IMR-90 (cell line): ENCODE results near the gene DEF6. TPM values are rescaled to one million over a fixed set of nuclear protein-coding genes. Genes with fewer than 3 reads are reported as not detected.

Experiments
- ATAC-seq: fragments of 200-7000 bp; cut with Tn5 transposase; 2 replicates; pipeline ENCODE4 v1.9.1; 2020; ENCODE audit warnings: low read depth, mild to moderate bottlenecking, moderate library complexity
- BruUV-seq: library from RNA; stranded (reverse); fragments of 400-500 nt; replicated peaks from 2 replicates; lab custom pipeline; 2021; lab: Mats Ljungman, UMichigan
- CTCF ChIA-PET: fragments of 300-600 bp; formaldehyde crosslinking; extraction: SDS; loops from one replicate; lab custom pipeline; 2021; ENCODE audit warnings: antibody characterized with exemption; lab: Yijun Ruan, JAX
- POLR2A ChIA-PET: fragments of 300-600 bp; sonication (Branson Sonifier 250); formaldehyde crosslinking; loops from one replicate; lab custom pipeline; 2022; ENCODE audit warnings: antibody characterized with exemption; ENCODE audit not compliant: unreplicated experiment; lab: Charles Lee
- DNase-seq: peaks from one replicate; pipeline ENCODE4 v3.0.0; 2013
- H2AFZ ChIP-seq: replicated peaks from 2 replicates; pipeline ENCODE3; 2013; ENCODE audit warnings: low read length, mild to moderate bottlenecking; ENCODE audit not compliant: poor library complexity
- H2AK5ac ChIP-seq: 2 replicates; pipeline ENCODE4 v1.6.1; 2013; ENCODE audit warnings: low read depth, low read length, inconsistent platforms
- H2AK9ac ChIP-seq: replicated peaks from 2 replicates; pipeline ENCODE3; 2013; ENCODE audit warnings: mild to moderate bottlenecking, low read depth, low read length, moderate library complexity; ENCODE audit not compliant: poor library complexity
- H2BK120ac ChIP-seq: 2 replicates; pipeline ENCODE4 v1.6.1; 2013; ENCODE audit warnings: low read depth, low read length, inconsistent platforms
- H2BK15ac ChIP-seq: 3 replicates; pipeline ENCODE4 v1.6.1; 2013; ENCODE audit warnings: low read depth, low read length, inconsistent platforms
- H2BK20ac ChIP-seq: 2 replicates; pipeline ENCODE4 v1.6.1; 2013; ENCODE audit warnings: low read depth, mild to moderate bottlenecking, inconsistent platforms, low read length, moderate library complexity
- H2BK5ac ChIP-seq: 2 replicates; pipeline ENCODE4 v1.6.1; 2013; ENCODE audit warnings: mild to moderate bottlenecking, low read depth, low read length, inconsistent platforms; ENCODE audit not compliant: poor library complexity, severe bottlenecking
- H3K14ac ChIP-seq: replicated peaks from 2 replicates; pipeline ENCODE4 v1.6.1; 2013; ENCODE audit warnings: low read depth, low read length, inconsistent platforms
- H3K18ac ChIP-seq: 2 replicates; pipeline ENCODE4 v1.6.1; 2013; ENCODE audit warnings: low read depth, low read length, control low read depth
- H3K23ac ChIP-seq: 2 replicates; pipeline ENCODE4 v1.6.1; 2013; ENCODE audit warnings: low read depth, low read length, inconsistent platforms
- H3K27ac ChIP-seq: 2 replicates; pipeline ENCODE4 v1.5.1; 2013; ENCODE audit warnings: mild to moderate bottlenecking, control low read depth, low read length; ENCODE audit not compliant: insufficient read depth
- H3K27me3 ChIP-seq: 2 replicates; pipeline ENCODE4 v1.6.1; 2013; ENCODE audit warnings: low read length; ENCODE audit not compliant: control insufficient read depth, insufficient read depth
- H3K36me3 ChIP-seq: 2 replicates; pipeline ENCODE4 v1.6.1; 2013; ENCODE audit warnings: low read length, mixed read lengths; ENCODE audit not compliant: control insufficient read depth, insufficient read depth
- H3K4ac ChIP-seq: 2 replicates; pipeline ENCODE4 v1.6.1; 2013; ENCODE audit warnings: low read depth, low read length, inconsistent platforms
- H3K4me1 ChIP-seq: 2 replicates; pipeline ENCODE4 v1.6.1; 2013; ENCODE audit warnings: low read length, mixed read lengths; ENCODE audit not compliant: control insufficient read depth, insufficient read depth
- H3K4me2 ChIP-seq: 2 replicates; pipeline ENCODE4 v1.6.1; 2013; ENCODE audit warnings: low read depth, mild to moderate bottlenecking, control low read depth, low read length, moderate library complexity
- H3K4me3 ChIP-seq: 2 replicates; pipeline ENCODE4 v1.5.1; 2013; ENCODE audit warnings: low read depth, mild to moderate bottlenecking, control low read depth, low read length, moderate library complexity; ENCODE audit not compliant: insufficient read depth
- H3K56ac ChIP-seq: 2 replicates; pipeline ENCODE4 v1.6.1; 2013; ENCODE audit warnings: low read length, inconsistent platforms; ENCODE audit not compliant: insufficient read depth; ENCODE audit errors: extremely low read depth
- H3K79me1 ChIP-seq, 2 experiments: 2 replicates each; pipeline ENCODE4 v1.6.1; 2013; ENCODE audit warnings: low read length in 2 of 2, inconsistent platforms in 1 of 2, low read depth in 1 of 2
- H3K9ac ChIP-seq: 2 replicates; pipeline ENCODE4 v1.6.1; 2013; ENCODE audit warnings: low read depth, low read length, control low read depth
- H3K9me1 ChIP-seq: 2 replicates; pipeline ENCODE4 v1.6.1; 2013; ENCODE audit warnings: low read length, inconsistent platforms; ENCODE audit not compliant: insufficient read depth
- H3K9me3 ChIP-seq: 2 replicates; pipeline ENCODE4 v1.6.1; 2013; ENCODE audit warnings: low read length; ENCODE audit not compliant: control insufficient read depth, insufficient read depth
- H4K20me1 ChIP-seq: 2 replicates; pipeline ENCODE4 v1.6.1; 2013; ENCODE audit warnings: low read length, inconsistent platforms; ENCODE audit not compliant: insufficient read depth
- H4K5ac ChIP-seq: 2 replicates; pipeline ENCODE4 v1.6.1; 2013; ENCODE audit warnings: mild to moderate bottlenecking, low read depth, low read length, control low read depth
- H4K8ac ChIP-seq, 2 experiments: 2 replicates each; pipeline ENCODE4 v1.6.1; 2013; ENCODE audit warnings: low read depth in 2 of 2, low read length in 2 of 2, control low read depth in 1 of 2, inconsistent platforms in 1 of 2
- H4K91ac ChIP-seq: 2 replicates; pipeline ENCODE4 v1.6.1; 2013; ENCODE audit warnings: low read depth, low read length, inconsistent platforms; ENCODE audit not compliant: insufficient read depth
- MAFK ChIP-seq: IDR thresholded peaks from 2 replicates; pipeline ENCODE4 v1.6.1; 2012; ENCODE audit warnings: low read depth, low read length, improper control_type of control experiment
- NFE2L2 ChIP-seq: fragments of 150-350 bp; IDR thresholded peaks from 2 replicates; pipeline ENCODE4 v1.6.1; 2016; ENCODE audit warnings: low read depth, mild to moderate bottlenecking, low read length
- RAD21 ChIP-seq: IDR thresholded peaks from 2 replicates; pipeline ENCODE4 v1.6.1; 2012; ENCODE audit warnings: low read length, improper control_type of control experiment
- WGBS, 2 experiments: methylation state at CpG; one replicate each; pipeline versions ENCODE4 v1.1.5 to v1.1.7; 2013; ENCODE audit warnings: missing lambda C conversion rate in 2 of 2; ENCODE audit not compliant: insufficient read length in 1 of 2; ENCODE audit errors: extremely low coverage in 2 of 2; 5-methylcytosine and 5-hydroxymethylcytosine counted together
- dilution Hi-C: fragments of 300-500 bp; cut with HindIII; formaldehyde crosslinking; loops from one replicate; pipeline ENCODE4 v1.14.3; 2018; ENCODE audit warnings: low sequenced_read_pairs; ENCODE audit not compliant: unreplicated experiment
- in situ Hi-C: fragments of 300-500 bp; cut with MboI; formaldehyde crosslinking; loops from 3 replicates; pipeline ENCODE4 v1.14.3; 2019; ENCODE audit warnings: low sequenced_read_pairs, inconsistent platforms, mixed read lengths
- intact Hi-C: fragments of 100-400 bp; cut with micrococcal nuclease; formaldehyde crosslinking; loops from 2 replicates; pipeline ENCODE4 v1.10.0; 2022
- polyA plus RNA-seq, 3 experiments: library from polyadenylated mRNA; depleted of rRNA; stranded (reverse); fragments of >200 nt; gene quantifications; 2 replicates each; pipeline ENCODE4 v1.2.3, GENCODE V29; 2012; ENCODE audit warnings: low replicate concordance in 1 of 3
- total RNA-seq: library from RNA; depleted of rRNA; stranded (reverse); fragments of >200 nt; gene quantifications from 2 replicates; pipeline ENCODE4 v1.2.3, GENCODE V29; 2012
- TF ChIP-seq, protein P1 (sequence below): fragments of 150-350 bp; IDR thresholded peaks from 2 replicates; pipeline ENCODE4 v1.6.1; 2016; ENCODE audit warnings: low read depth, mild to moderate bottlenecking, low read length, moderate library complexity, borderline replicate concordance

The DEF6 gene
- total and polyA plus RNA-seq, 2 of the 4 experiments (the other 2 are of a cell fraction), result 2.5 to 4.2 TPM

DNA sequence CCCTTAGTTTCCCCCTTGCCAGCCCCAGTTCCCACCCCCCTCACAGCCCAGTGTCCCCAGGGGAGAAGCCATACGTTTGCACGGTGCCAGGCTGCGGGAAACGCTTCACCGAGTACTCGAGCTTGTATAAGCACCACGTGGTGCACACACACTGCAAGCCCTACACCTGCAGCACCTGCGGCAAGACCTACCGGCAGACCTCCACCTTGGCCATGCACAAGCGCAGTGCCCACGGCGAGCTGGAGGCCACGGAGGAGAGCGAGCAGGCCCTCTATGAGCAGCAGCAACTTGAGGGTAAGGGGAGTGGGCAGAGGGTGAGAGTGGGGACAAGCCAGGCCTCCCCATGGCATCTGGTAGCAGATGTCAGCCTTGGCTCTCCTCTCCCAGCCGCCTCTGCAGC lies 5.1 kb upstream of the DEF6 start:
- no peak overlapping the region for H3K14ac ChIP-seq
- no peak overlapping the region for H3K56ac ChIP-seq
- no peak overlapping the region for H3K4me2 ChIP-seq
- peaks cover 61% of the 10 kb centered on the region for H3K36me3 ChIP-seq
- no peaks in the 10 kb centered on the region for H3K79me1 ChIP-seq
- BruUV-seq, result no TSS peak
- H3K18ac ChIP-seq, result no peak overlapping the region
- intact Hi-C loops, result no loop called here
- H2AFZ ChIP-seq, result no peak overlapping the region
- in situ Hi-C loops, result no loop called here
- ATAC-seq (no peak), DNase-seq (no peak)
- no peak overlapping the region for H2BK5ac ChIP-seq
- TF ChIP-seq MAFK, result no peak
- no peak for TF ChIP-seq RAD21
- TF ChIP-seq, protein P1, sequence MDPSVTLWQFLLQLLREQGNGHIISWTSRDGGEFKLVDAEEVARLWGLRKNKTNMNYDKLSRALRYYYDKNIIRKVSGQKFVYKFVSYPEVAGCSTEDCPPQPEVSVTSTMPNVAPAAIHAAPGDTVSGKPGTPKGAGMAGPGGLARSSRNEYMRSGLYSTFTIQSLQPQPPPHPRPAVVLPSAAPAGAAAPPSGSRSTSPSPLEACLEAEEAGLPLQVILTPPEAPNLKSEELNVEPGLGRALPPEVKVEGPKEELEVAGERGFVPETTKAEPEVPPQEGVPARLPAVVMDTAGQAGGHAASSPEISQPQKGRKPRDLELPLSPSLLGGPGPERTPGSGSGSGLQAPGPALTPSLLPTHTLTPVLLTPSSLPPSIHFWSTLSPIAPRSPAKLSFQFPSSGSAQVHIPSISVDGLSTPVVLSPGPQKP, result no peak
- TF ChIP-seq NFE2L2, result no peak
- H4K8ac ChIP-seq, result no peak overlapping the region
- no peak overlapping the region for H3K27ac ChIP-seq
- POLR2A ChIA-PET, result interaction anchor here (0.6 kb wide), 1 partner anchor 76 kb away, joined by 3 read pairs; no protein-coding TSS in a partner anchor
- H2BK120ac ChIP-seq, result no peak overlapping the region
- no peak overlapping the region for H2AK5ac ChIP-seq
- dilution Hi-C loops, result no loop called here
- H4K20me1 ChIP-seq, result peaks cover 11% of the 10 kb centered on the region
- no peak overlapping the region for H3K4ac ChIP-seq
- H3K9me1 ChIP-seq, result peaks cover 5% of the 10 kb centered on the region
- no peak overlapping the region for H2BK20ac ChIP-seq
- no peak overlapping the region for H3K23ac ChIP-seq
- H4K5ac ChIP-seq, result no peak overlapping the region
- CTCF ChIA-PET, result no interaction called here
- H2BK15ac ChIP-seq, result no peak overlapping the region
- no peaks in the 10 kb centered on the region for H3K27me3 ChIP-seq
- no peak overlapping the region for H4K91ac ChIP-seq
- H3K4me1 ChIP-seq, result peaks cover 8% of the 10 kb centered on the region
- H3K9ac ChIP-seq, result no peak overlapping the region
- WGBS, 2 experiments, result 65% methylated on average over 4 of the region's 15 CpGs; no CpG with 5 or more reads in 1 of the 2 experiments
- H2AK9ac ChIP-seq, result no peak overlapping the region
- no peaks in the 10 kb centered on the region for H3K9me3 ChIP-seq
- H3K4me3 ChIP-seq, result no peak overlapping the region
